ENCODE data around the gene ANKLE1.

DNA sequence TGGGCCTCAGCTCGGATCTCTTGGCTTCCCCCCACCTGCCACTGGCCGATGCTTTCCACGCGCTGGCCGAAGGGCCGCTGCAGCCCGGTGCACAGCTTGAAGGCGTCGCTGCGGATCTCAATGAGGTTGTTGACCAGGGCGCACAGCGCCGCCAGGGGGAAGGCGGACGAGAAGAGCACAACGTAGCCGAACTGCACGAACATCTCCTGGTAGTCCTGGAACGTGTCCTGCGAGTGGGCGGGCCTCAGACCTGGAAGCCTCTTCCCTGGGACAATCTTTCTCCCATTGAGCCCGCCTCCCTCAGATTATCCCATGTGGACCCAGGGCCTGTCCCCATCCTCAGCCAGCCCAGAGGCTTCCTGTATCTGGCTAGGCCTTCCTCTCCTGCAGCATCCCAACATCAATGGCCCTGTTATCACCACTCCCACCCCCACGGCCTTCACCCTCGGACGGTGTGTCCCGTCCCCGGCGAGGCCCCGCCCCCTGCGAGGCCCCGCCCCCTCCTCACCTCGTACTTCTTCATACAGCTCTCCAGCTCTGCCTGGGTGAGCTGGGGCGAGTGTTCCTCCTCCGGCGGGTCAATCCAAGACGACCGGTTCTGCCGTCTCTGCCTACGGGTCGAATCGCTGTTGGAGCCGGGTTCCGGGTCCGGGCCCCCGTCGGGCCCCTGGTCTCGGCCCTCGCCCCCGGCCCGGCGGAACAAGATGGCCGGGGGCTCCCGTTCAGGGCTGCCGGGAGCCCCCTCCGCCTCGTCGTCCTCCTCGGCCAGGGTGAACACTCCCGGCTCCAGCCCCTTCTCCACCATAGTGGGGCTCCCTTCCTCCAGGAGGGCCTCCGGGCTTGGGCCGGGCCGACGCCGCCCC, 46.2 kb downstream of the ANKLE1 start:
- TF ChIP-seq ZNF274 (IDR thresholded peaks at IDR 0.05; ENCODE audit: low read depth, low read length) (no peak), YY1 (IDR thresholded peaks at IDR 0.05; ENCODE audit: insufficient read depth, insufficient read length) (no peak)

All from NT2/D1 (cell line).